HG03460 (cell line): ENCODE data around the gene MGAT4B.

Experiments
- ATAC-seq: cut with Tn5 transposase; IDR thresholded peaks from one replicate; pipeline ENCODE4 v1.9.1; 2021; ENCODE audit not compliant: unreplicated experiment

Gene MGAT4B

GRCh38 chr5:179812997-179813607 is 6.4 kb upstream of the MGAT4B start:
- no peak for ATAC-seq

- no peak for ATAC-seq
These were observed 5.6 kb upstream of the MGAT4B start for GRCh38 chr5:179812135-179812825.

- peak; percentile 31 for ATAC-seq
These were observed 977 bp downstream of the MGAT4B start for GRCh38 chr5:179805529-179806249.

- ATAC-seq, result no peak
These were observed 1.6 kb downstream of the MGAT4B start for GRCh38 chr5:179805070-179805528.

GRCh38 chr5:179804555-179804947 is 2.1 kb downstream of the MGAT4B start:
- no peak for ATAC-seq

GRCh38 chr5:179803651-179804554 is 2.8 kb downstream of the MGAT4B start:
- ATAC-seq, result no peak

GRCh38 chr5:179802950-179803562 is 3.6 kb downstream of the MGAT4B start:
- no peak for ATAC-seq

GRCh38 chr5:179802207-179802883 is 4.3 kb downstream of the MGAT4B start:
- no peak for ATAC-seq

GRCh38 chr5:179801304-179802206 is 5.1 kb downstream of the MGAT4B start:
- ATAC-seq, result peak; percentile 41

GRCh38 chr5:179800696-179801201 is 5.9 kb downstream of the MGAT4B start:
- ATAC-seq, result no peak

GRCh38 chr5:179800071-179800695 is 6.5 kb downstream of the MGAT4B start:
- no peak for ATAC-seq

- ATAC-seq, result no peak
These were observed 7.1 kb downstream of the MGAT4B start for GRCh38 chr5:179799644-179799973.

GRCh38 chr5:179798771-179799643 is 7.7 kb downstream of the MGAT4B start:
- ATAC-seq, result no peak

- no peak for ATAC-seq
These were observed 8.4 kb downstream of the MGAT4B start for GRCh38 chr5:179798144-179798770.

- no peak for ATAC-seq
These were observed 8.9 kb downstream of the MGAT4B start for GRCh38 chr5:179797741-179798140.

GRCh38 chr5:179796877-179797608 is 9.6 kb downstream of the MGAT4B start:
- no peak for ATAC-seq
